Esophagus (tissue), 2 donors: ENCODE results near the gene DDI2. TPM values are rescaled to one million over a fixed set of nuclear protein-coding genes. Genes with fewer than 3 reads are reported as not detected.

ENCODE experiments used
- H3K27ac ChIP-seq, 2 donors: one replicate each; pipeline ENCODE4 v1.5.1; 2013; ENCODE audit warnings: low read depth in 2 of 2, mild to moderate bottlenecking in 2 of 2, inconsistent platforms in 1 of 2, low read length in 1 of 2, moderate library complexity in 1 of 2
- H3K27me3 ChIP-seq, 2 donors: one replicate each; pipeline ENCODE4 v1.6.1; 2013; ENCODE audit warnings: low read length in 2 of 2, control low read depth in 1 of 2, mild to moderate bottlenecking in 1 of 2; ENCODE audit not compliant: insufficient read depth in 2 of 2, control insufficient read depth in 1 of 2
- H3K36me3 ChIP-seq, 2 donors: one replicate each; pipeline ENCODE4 v1.6.1; 2013; ENCODE audit warnings: low read length in 1 of 2; ENCODE audit not compliant: control insufficient read depth in 2 of 2, insufficient read depth in 2 of 2
- H3K4me1 ChIP-seq, 2 donors: one replicate each; pipeline ENCODE4 v1.6.1; 2013; ENCODE audit warnings: low read length in 1 of 2; ENCODE audit not compliant: control insufficient read depth in 2 of 2, insufficient read depth in 2 of 2
- H3K4me3 ChIP-seq, 2 donors: one replicate each; pipeline ENCODE4 v1.5.1; 2013; ENCODE audit warnings: low read length in 2 of 2, mild to moderate bottlenecking in 2 of 2, low read depth in 1 of 2, moderate library complexity in 1 of 2
- H3K9me3 ChIP-seq, 2 donors: one replicate each; pipeline ENCODE4 v1.6.1; 2013; ENCODE audit warnings: mild to moderate bottlenecking in 2 of 2, low read depth in 1 of 2, low read length in 1 of 2, moderate library complexity in 1 of 2; ENCODE audit not compliant: control insufficient read depth in 2 of 2, insufficient read depth in 1 of 2
- WGBS, 2 donors: extraction: QIAGEN DNeasy Blood & Tissue Kit; methylation state at CpG; one replicate each; pipeline ENCODE4 v1.1.7; 2013; 5-methylcytosine and 5-hydroxymethylcytosine counted together
- polyA plus RNA-seq, 2 donors: library from polyadenylated mRNA; stranded (reverse); fragments of 200-250 nt; gene quantifications; one replicate each; pipeline ENCODE4 v1.2.3, GENCODE V29; 2013
- donor health status: healthy with polysubstance abuse.
- donor health status: Bipolar disorder and iron deficiency.

The DDI2 gene
- polyA plus RNA-seq, 2 donors, result 9.6 to 15.3 TPM

GRCh38 chr1:15656464-15656863 lies 39.2 kb downstream of the DDI2 start:
- Histone ChIP-seq H3K27me3 (no peaks in the 10 kb centered on the region), H3K36me3 (peaks cover 18 to 23% of the 10 kb centered on the region in 2 donors), H3K9me3 (no peaks in the 10 kb centered on the region), H3K27ac (no peak overlapping the region), H3K4me3 (no peak overlapping the region), H3K4me1 (no peaks in the 10 kb centered on the region)
- 88 to 94% methylated on average over 3 of the region's 3 CpGs for WGBS, 2 donors

GRCh38 chr1:15657021-15657420 lies 39.8 kb downstream of the DDI2 start:
- no peak overlapping the region for H3K4me3 ChIP-seq
- H3K9me3 ChIP-seq, result no peaks in the 10 kb centered on the region
- no peaks in the 10 kb centered on the region for H3K4me1 ChIP-seq
- no peaks in the 10 kb centered on the region for H3K27me3 ChIP-seq
- WGBS, 2 donors, result 58 to 68% methylated on average over 1 of the region's 1 CpG
- H3K27ac ChIP-seq, result no peak overlapping the region
- peaks cover 19 to 22% of the 10 kb centered on the region in 2 donors for H3K36me3 ChIP-seq

GRCh38 chr1:15660151-15660550 lies 42.9 kb downstream of the DDI2 start:
- Histone ChIP-seq H3K27me3 (no peaks in the 10 kb centered on the region), H3K36me3 (peaks cover 15 to 20% of the 10 kb centered on the region in 2 donors), H3K4me1 (no peaks in the 10 kb centered on the region), H3K9me3 (no peaks in the 10 kb centered on the region), H3K4me3 (no peak overlapping the region), H3K27ac (no peak overlapping the region)
- WGBS, 2 donors, result 96 to 98% methylated on average over 3 of the region's 3 CpGs

GRCh38 chr1:15662477-15662876 lies 45.2 kb downstream of the DDI2 start:
- Histone ChIP-seq H3K27ac (no peak overlapping the region), H3K9me3 (no peaks in the 10 kb centered on the region), H3K27me3 (no peaks in the 10 kb centered on the region), H3K4me1 (no peaks in the 10 kb centered on the region), H3K36me3 (peaks cover 16 to 20% of the 10 kb centered on the region in 2 donors), H3K4me3 (no peak overlapping the region)
- WGBS, 2 donors, result 75 to 80% methylated on average over 2 of the region's 2 CpGs

- Histone ChIP-seq H3K4me1 (no peaks in the 10 kb centered on the region), H3K9me3 (no peaks in the 10 kb centered on the region), H3K27me3 (no peaks in the 10 kb centered on the region), H3K4me3 (no peak overlapping the region), H3K36me3 (peaks cover 16 to 20% of the 10 kb centered on the region in 2 donors), H3K27ac (no peak overlapping the region)
- 94% methylated on average over 3 of the region's 3 CpGs for WGBS, 2 donors
Observed at GRCh38 chr1:15663925-15664324, 46.7 kb downstream of the DDI2 start.

GRCh38 chr1:15667362-15667761 lies 50.1 kb downstream of the DDI2 start:
- Histone ChIP-seq H3K27ac (no peak overlapping the region), H3K36me3 (peaks cover 3 to 5% of the 10 kb centered on the region in 2 donors)
- 80 to 85% methylated on average over 7 of the region's 7 CpGs for WGBS, 2 donors

GRCh38 chr1:15668089-15668754 lies 51.0 kb downstream of the DDI2 start:
- Histone ChIP-seq H3K4me3 (no peak overlapping the region), H3K27ac (no peak overlapping the region), H3K36me3 (peaks cover 3% of the 10 kb centered on the region in 2 donors), H3K9me3 (no peaks in the 10 kb centered on the region), H3K27me3 (no peaks in the 10 kb centered on the region), H3K4me1 (no peaks in the 10 kb centered on the region)
- 66 to 85% methylated on average over 5 of the region's 5 CpGs for WGBS, 2 donors

More at GRCh38 chr1:15667362-15667761, 50.1 kb downstream of the DDI2 start:
- Histone ChIP-seq H3K4me1 (no peaks in the 10 kb centered on the region), H3K4me3 (no peak overlapping the region), H3K27me3 (no peaks in the 10 kb centered on the region), H3K9me3 (no peaks in the 10 kb centered on the region)

GRCh38 chr1:15669074-15669473 lies 51.8 kb downstream of the DDI2 start:
- WGBS, 2 donors, result 92 to 94% methylated on average over 10 of the region's 10 CpGs
- Histone ChIP-seq H3K27ac (no peak overlapping the region), H3K4me3 (no peak overlapping the region), H3K36me3 (peaks cover 3% of the 10 kb centered on the region in 2 donors), H3K9me3 (no peaks in the 10 kb centered on the region), H3K4me1 (no peaks in the 10 kb centered on the region), H3K27me3 (no peaks in the 10 kb centered on the region)

- Histone ChIP-seq H3K27ac (no peak overlapping the region), H3K4me3 (no peak overlapping the region), H3K9me3 (no peaks in the 10 kb centered on the region), H3K27me3 (no peaks in the 10 kb centered on the region), H3K4me1 (no peaks in the 10 kb centered on the region), H3K36me3 (peaks cover 3% of the 10 kb centered on the region in 2 donors)
- 64 to 75% methylated on average over 4 of the region's 4 CpGs for WGBS, 2 donors
Observed at GRCh38 chr1:15669864-15670263, 52.6 kb downstream of the DDI2 start.

- H3K4me3 ChIP-seq, result no peak overlapping the region
- H3K36me3 ChIP-seq, result peaks cover 3% of the 10 kb centered on the region in 2 donors
- 86 to 92% methylated on average over 2 of the region's 2 CpGs for WGBS, 2 donors
- no peaks in the 10 kb centered on the region for H3K4me1 ChIP-seq
- H3K27me3 ChIP-seq, result no peaks in the 10 kb centered on the region
- no peak overlapping the region for H3K27ac ChIP-seq
- H3K9me3 ChIP-seq, result no peaks in the 10 kb centered on the region
Observed at GRCh38 chr1:15671430-15671829, 54.2 kb downstream of the DDI2 start.
